ENCODE results near the gene ATF1.
"Not testable (repeated sequence)": the region's sequence is repeated elsewhere in the genome, so short reads cannot be mapped to it uniquely, and the experiment has no call there.

- not testable (repeated sequence) for TF ChIP-seq GATA1 (IDR thresholded peaks at IDR 0.05; ENCODE audit: low read depth, low read length); POLR2A (IDR thresholded peaks at IDR 0.05; ENCODE audit: low read length)
These were observed 91.3 kb downstream of the ATF1 start for GRCh38 chr12:50855218-50855617.
